K562 (cell line): Measurements from ENCODE around the gene MOXD1. TPM values are rescaled to one million over a fixed set of nuclear protein-coding genes. Genes with fewer than 3 reads are reported as not detected.

Experiments
- EP300 ChIP-seq: IDR thresholded peaks from 2 replicates; pipeline ENCODE4 v1.6.1; 2012; ENCODE audit warnings: low read length, improper control_type of control experiment
- GTF2F1 ChIP-seq: IDR thresholded peaks from 2 replicates; pipeline ENCODE4 v1.6.1; 2011; ENCODE audit warnings: low read depth, low read length, improper control_type of control experiment
- NCOA1 ChIP-seq: fragments of 450-650 bp; IDR thresholded peaks from 2 replicates; pipeline ENCODE4 v1.6.1; 2016; ENCODE audit warnings: low read depth
- NR4A1 ChIP-seq, 2 experiments: fragments of 250-450 bp in 1 of 2; fragments of 450-650 bp in 1 of 2; sonication (Bioruptor Pico) in 1 of 2; IDR thresholded peaks; 2 replicates each; pipeline versions ENCODE4 v1.4.0 to v1.6.1; 2016 to 2020; ENCODE audit warnings: mild to moderate bottlenecking in 2 of 2, missing compliant biosample characterization in 1 of 2, missing genetic modification characterization in 1 of 2, moderate library complexity in 1 of 2
- SAP30 ChIP-seq: fragments of 200-600 bp; sonication (generic); IDR thresholded peaks from 2 replicates; pipeline ENCODE4 v1.6.1; 2012; ENCODE audit warnings: borderline replicate concordance, low read depth, mild to moderate bottlenecking, moderate library complexity, low read length, control low read depth, inconsistent platforms; ENCODE audit not compliant: insufficient read depth, poor library complexity, severe bottlenecking
- SMARCE1 ChIP-seq: fragments of 450-650 bp; IDR thresholded peaks from 2 replicates; pipeline ENCODE4 v1.7.1; 2016; ENCODE audit warnings: mild to moderate bottlenecking
- ZBTB40 ChIP-seq, 2 experiments: fragments of 450-650 bp in 1 of 2; sonication (generic) in 1 of 2; formaldehyde crosslinking in 1 of 2; IDR thresholded peaks; 2 replicates each; pipeline versions ENCODE4 v1.7.1 to v1.9.0; 2016 to 2022; ENCODE audit warnings: inconsistent platforms in 1 of 2, mild to moderate bottlenecking in 1 of 2, missing genetic modification reagents in 1 of 2
- polyA plus RNA-seq, 8 experiments: library from polyadenylated mRNA; depleted of rRNA in 4 of 8; stranded (reverse) in 5 of 8; unstranded in 3 of 8; fragments of >200 nt; fragmentation: Nextera tagmentation in 2 of 8; fragmentation: Illumina TruSeq in 1 of 8; extraction: Ambion mirVana in 2 of 8; extraction: Trizol in 1 of 8; gene quantifications; 2 replicates each; pipeline versions ENCODE4 v1.2.1 to v1.2.3, GENCODE V29; 2011 to 2014; ENCODE audit warnings: inconsistent platforms in 1 of 8, missing spikeins in 1 of 8
- total RNA-seq, 7 experiments: library from RNA; depleted of rRNA in 6 of 7; stranded (reverse); fragments of >200 nt in 6 of 7; fragmentation: Illumina TruSeq in 2 of 7; extraction: Trizol in 2 of 7; gene quantifications; 2 replicates each; pipeline versions ENCODE4 v1.2.1 to v1.2.3, GENCODE V29; 2011 to 2021; ENCODE audit warnings: low replicate concordance in 1 of 7
- TF ChIP-seq, protein P1 (sequence below): sonication (generic); formaldehyde crosslinking; IDR thresholded peaks from 2 replicates; pipeline ENCODE4 v1.8.0; 2023; ENCODE audit warnings: mild to moderate bottlenecking, missing genetic modification reagents
- TF ChIP-seq, protein P2 (sequence below): fragments of 250-450 bp; sonication (Bioruptor Pico); IDR thresholded peaks from 2 replicates; pipeline ENCODE4 v1.4.0; 2020; ENCODE audit warnings: mild to moderate bottlenecking, moderate library complexity

Gene MOXD1
- total and polyA plus RNA-seq, 9 of the 15 experiments (the other 6 are each of a cell fraction or from before 2014, with no cell fraction given) = not detected

DNA sequence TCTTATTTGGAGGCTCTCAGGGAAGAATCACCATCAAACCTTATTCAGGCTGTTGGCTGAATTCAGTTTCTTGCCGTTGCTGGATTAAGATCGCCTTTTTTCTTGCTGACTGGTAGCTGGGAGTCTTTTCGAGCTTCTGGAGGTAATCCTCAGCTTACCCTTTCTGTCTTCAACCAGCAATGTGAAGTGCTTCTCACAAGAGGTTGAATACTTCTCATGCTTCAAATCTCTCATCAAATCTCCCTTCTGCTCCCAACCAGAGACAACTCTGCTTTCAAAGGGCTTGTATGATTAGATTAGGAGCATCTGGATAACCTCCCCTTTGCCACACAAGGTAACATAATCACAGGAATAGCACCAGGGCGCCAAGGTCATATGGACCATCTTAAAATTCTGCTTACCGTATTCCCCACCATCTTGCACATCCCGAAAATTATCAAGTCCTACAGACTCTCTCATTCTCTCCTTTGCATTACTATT lies 137.2 kb downstream of the MOXD1 start (continued):
- TF ChIP-seq ZBTB40 (IDR thresholded peaks at IDR 0.05) = no peak
- TF ChIP-seq ZBTB40 (CRISPR knock-in tag; IDR thresholded peaks at IDR 0.05) = no peak
- TF ChIP-seq, protein P1, sequence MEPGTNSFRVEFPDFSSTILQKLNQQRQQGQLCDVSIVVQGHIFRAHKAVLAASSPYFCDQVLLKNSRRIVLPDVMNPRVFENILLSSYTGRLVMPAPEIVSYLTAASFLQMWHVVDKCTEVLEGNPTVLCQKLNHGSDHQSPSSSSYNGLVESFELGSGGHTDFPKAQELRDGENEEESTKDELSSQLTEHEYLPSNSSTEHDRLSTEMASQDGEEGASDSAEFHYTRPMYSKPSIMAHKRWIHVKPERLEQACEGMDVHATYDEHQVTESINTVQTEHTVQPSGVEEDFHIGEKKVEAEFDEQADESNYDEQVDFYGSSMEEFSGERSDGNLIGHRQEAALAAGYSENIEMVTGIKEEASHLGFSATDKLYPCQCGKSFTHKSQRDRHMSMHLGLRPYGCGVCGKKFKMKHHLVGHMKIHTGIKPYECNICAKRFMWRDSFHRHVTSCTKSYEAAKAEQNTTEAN = no peak
- TF ChIP-seq, protein P2, sequence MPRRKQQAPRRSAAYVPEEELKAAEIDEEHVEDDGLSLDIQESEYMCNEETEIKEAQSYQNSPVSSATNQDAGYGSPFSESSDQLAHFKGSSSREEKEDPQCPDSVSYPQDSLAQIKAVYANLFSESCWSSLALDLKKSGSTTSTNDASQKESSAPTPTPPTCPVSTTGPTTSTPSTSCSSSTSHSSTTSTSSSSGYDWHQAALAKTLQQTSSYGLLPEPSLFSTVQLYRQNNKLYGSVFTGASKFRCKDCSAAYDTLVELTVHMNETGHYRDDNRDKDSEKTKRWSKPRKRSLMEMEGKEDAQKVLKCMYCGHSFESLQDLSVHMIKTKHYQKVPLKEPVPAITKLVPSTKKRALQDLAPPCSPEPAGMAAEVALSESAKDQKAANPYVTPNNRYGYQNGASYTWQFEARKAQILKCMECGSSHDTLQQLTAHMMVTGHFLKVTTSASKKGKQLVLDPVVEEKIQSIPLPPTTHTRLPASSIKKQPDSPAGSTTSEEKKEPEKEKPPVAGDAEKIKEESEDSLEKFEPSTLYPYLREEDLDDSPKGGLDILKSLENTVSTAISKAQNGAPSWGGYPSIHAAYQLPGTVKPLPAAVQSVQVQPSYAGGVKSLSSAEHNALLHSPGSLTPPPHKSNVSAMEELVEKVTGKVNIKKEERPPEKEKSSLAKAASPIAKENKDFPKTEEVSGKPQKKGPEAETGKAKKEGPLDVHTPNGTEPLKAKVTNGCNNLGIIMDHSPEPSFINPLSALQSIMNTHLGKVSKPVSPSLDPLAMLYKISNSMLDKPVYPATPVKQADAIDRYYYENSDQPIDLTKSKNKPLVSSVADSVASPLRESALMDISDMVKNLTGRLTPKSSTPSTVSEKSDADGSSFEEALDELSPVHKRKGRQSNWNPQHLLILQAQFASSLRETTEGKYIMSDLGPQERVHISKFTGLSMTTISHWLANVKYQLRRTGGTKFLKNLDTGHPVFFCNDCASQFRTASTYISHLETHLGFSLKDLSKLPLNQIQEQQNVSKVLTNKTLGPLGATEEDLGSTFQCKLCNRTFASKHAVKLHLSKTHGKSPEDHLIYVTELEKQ (CRISPR knock-in tag) = no peak
- TF ChIP-seq SAP30 = no peak
- TF ChIP-seq SMARCE1 = no peak
- no peak for TF ChIP-seq GTF2F1
- TF ChIP-seq EP300 = no peak
- no peak for TF ChIP-seq NCOA1
- no peak for TF ChIP-seq NR4A1 (CRISPR knock-in tag; IDR thresholded peaks at IDR 0.05)
- no peak for TF ChIP-seq NR4A1 (tag; IDR thresholded peaks at IDR 0.05)
- TF ChIP-seq, all 486 proteins: peak for 0
